KMS-11 (cell line): ENCODE data around the gene MCC.
A peak's percentile ranks its signal among the peaks of the same experiment; 100 is the strongest.

Source experiments
- H2AFZ ChIP-seq: fragments of 200-600 bp; sonication (generic); 2 replicates; pipeline ENCODE4 v1.6.1; 2016; ENCODE audit warnings: antibody characterized with exemption, mixed run types, low read depth
- H3K27ac ChIP-seq: fragments of 200-600 bp; sonication (generic); 2 replicates; pipeline ENCODE4 v1.6.1; 2016; ENCODE audit warnings: mild to moderate bottlenecking, mixed run types
- H3K27me3 ChIP-seq: fragments of 200-600 bp; sonication (generic); 2 replicates; pipeline ENCODE4 v1.6.1; 2017; ENCODE audit warnings: mild to moderate bottlenecking, low read depth, mixed run types, moderate library complexity; ENCODE audit not compliant: insufficient read depth
- H3K36me3 ChIP-seq: fragments of 200-600 bp; sonication (generic); 2 replicates; pipeline ENCODE4 v1.6.1; 2017; ENCODE audit warnings: mild to moderate bottlenecking, mixed run types; ENCODE audit not compliant: insufficient read depth
- H3K4me1 ChIP-seq: fragments of 200-600 bp; sonication (generic); 2 replicates; pipeline ENCODE4 v1.6.1; 2016; ENCODE audit warnings: mild to moderate bottlenecking, low read depth, mixed run types; ENCODE audit not compliant: poor library complexity, severe bottlenecking
- H3K4me2 ChIP-seq: fragments of 200-600 bp; sonication (generic); 2 replicates; pipeline ENCODE4 v1.7.0; 2016; ENCODE audit warnings: mild to moderate bottlenecking, mixed run types
- H3K4me3 ChIP-seq: fragments of 200-600 bp; sonication (generic); IDR thresholded peaks from 2 replicates; pipeline ENCODE4 v1.6.1; 2017; ENCODE audit warnings: low read depth, low read length, mixed read lengths; ENCODE audit not compliant: insufficient read depth
- H3K79me2 ChIP-seq: fragments of 200-600 bp; sonication (generic); 2 replicates; pipeline ENCODE4 v1.6.1; 2016; ENCODE audit warnings: low read depth, mixed run types; ENCODE audit not compliant: insufficient read depth
- H3K9ac ChIP-seq: fragments of 200-600 bp; sonication (generic); 2 replicates; pipeline ENCODE4 v1.6.1; 2016; ENCODE audit warnings: mild to moderate bottlenecking, mixed run types
- H4K20me1 ChIP-seq: fragments of 200-600 bp; sonication (generic); 2 replicates; pipeline ENCODE4 v1.6.1; 2016; ENCODE audit warnings: mild to moderate bottlenecking, mixed run types; ENCODE audit not compliant: insufficient read depth
- CTCF ChIP-seq: fragments of 200-600 bp; sonication (generic); conservative IDR thresholded peaks from 2 replicates; pipeline ENCODE4 v1.6.1; 2017; ENCODE audit warnings: low read depth, mild to moderate bottlenecking, antibody characterized with exemption, low read length, moderate library complexity, mixed read lengths

The MCC gene

GRCh38 chr5:113512341-113512740 lies 24.1 kb upstream of the MCC start:
- H3K4me1 ChIP-seq: peaks cover 9% of the 10 kb centered on the region
- no peaks in the 10 kb centered on the region for H3K27me3 ChIP-seq
- no peak overlapping the region for H3K4me2 ChIP-seq
- no peak overlapping the region for H3K27ac ChIP-seq
- no peak overlapping the region for H2AFZ ChIP-seq
- no peak for TF ChIP-seq CTCF
- no peaks in the 10 kb centered on the region for H3K79me2 ChIP-seq
- no peaks in the 10 kb centered on the region for H3K36me3 ChIP-seq
- H3K4me3 ChIP-seq: no peak overlapping the region
- no peak overlapping the region for H3K9ac ChIP-seq
- no peaks in the 10 kb centered on the region for H4K20me1 ChIP-seq

GRCh38 chr5:113510836-113511451 lies 22.7 kb upstream of the MCC start:
- no peak overlapping the region for H2AFZ ChIP-seq
- no peaks in the 10 kb centered on the region for H3K27me3 ChIP-seq
- TF ChIP-seq CTCF: peak; percentile 45; the same call in 1 of the 2 replicates

GRCh38 chr5:113508756-113509155 lies 20.5 kb upstream of the MCC start:
- no peak overlapping the region for H3K4me2 ChIP-seq
- no peaks in the 10 kb centered on the region for H3K79me2 ChIP-seq
- H2AFZ ChIP-seq: no peak overlapping the region
- no peaks in the 10 kb centered on the region for H3K4me1 ChIP-seq
- no peak overlapping the region for H3K9ac ChIP-seq
- H3K36me3 ChIP-seq: no peaks in the 10 kb centered on the region
- H3K27ac ChIP-seq: no peak overlapping the region
- H4K20me1 ChIP-seq: no peaks in the 10 kb centered on the region
- H3K4me3 ChIP-seq: no peak overlapping the region
- H3K27me3 ChIP-seq: no peaks in the 10 kb centered on the region
- no peak for TF ChIP-seq CTCF

More at GRCh38 chr5:113510836-113511451, 22.7 kb upstream of the MCC start:
- no peak overlapping the region for H3K4me3 ChIP-seq
- H3K79me2 ChIP-seq: no peaks in the 10 kb centered on the region
- H3K36me3 ChIP-seq: no peaks in the 10 kb centered on the region
- H3K9ac ChIP-seq: no peak overlapping the region
- H4K20me1 ChIP-seq: no peaks in the 10 kb centered on the region
- peaks cover 9% of the 10 kb centered on the region for H3K4me1 ChIP-seq
- no peak overlapping the region for H3K27ac ChIP-seq
- no peak overlapping the region for H3K4me2 ChIP-seq

GRCh38 chr5:113507601-113508000 lies 19.3 kb upstream of the MCC start:
- TF ChIP-seq CTCF: no peak
- Histone ChIP-seq H3K4me1 (no peaks in the 10 kb centered on the region), H3K36me3 (no peaks in the 10 kb centered on the region), H2AFZ (no peak overlapping the region), H3K4me2 (no peak overlapping the region), H3K27me3 (no peaks in the 10 kb centered on the region), H3K9ac (no peak overlapping the region), H3K79me2 (no peaks in the 10 kb centered on the region), H3K27ac (no peak overlapping the region), H4K20me1 (no peaks in the 10 kb centered on the region), H3K4me3 (no peak overlapping the region)
